Vagina (tissue), 2 donors: Measurements from ENCODE around the gene MKRN2OS. TPM values are rescaled to one million over a fixed set of nuclear protein-coding genes. Genes with fewer than 3 reads are reported as not detected.

Source experiments
- DNase-seq, 2 donors: peaks; one replicate each; pipeline ENCODE4 v3.0.0-alpha.2; 2017; ENCODE audit errors: extremely low spot score in 2 of 2
- H3K27ac ChIP-seq: fragments of 200-600 bp; sonication (generic); one replicate; pipeline ENCODE4 v1.5.1; 2019
- H3K27me3 ChIP-seq: fragments of 200-600 bp; sonication (generic); one replicate; pipeline ENCODE4 v1.5.1; 2019
- H3K36me3 ChIP-seq, 2 donors: fragments of 200-600 bp; sonication (generic); one replicate each; pipeline ENCODE4 v1.5.1; 2017 to 2019
- H3K4me1 ChIP-seq: fragments of 200-600 bp; sonication (generic); one replicate; pipeline ENCODE4 v1.5.1; 2019
- H3K4me3 ChIP-seq, 2 donors: fragments of 200-600 bp; sonication (generic); 1 replicate in 1 of 2; 2 replicates in 1 of 2; pipeline ENCODE4 v1.5.1; 2016 to 2019
- H3K9me3 ChIP-seq: fragments of 200-600 bp; sonication (generic); one replicate; pipeline ENCODE4 v1.5.1; 2019
- POLR2A ChIP-seq, 2 donors: fragments of 450-650 bp; IDR thresholded peaks; one replicate each; pipeline ENCODE4 v1.6.1; 2017; ENCODE audit warnings: antibody characterized with exemption in 2 of 2, mild to moderate bottlenecking in 2 of 2, moderate library complexity in 2 of 2
- POLR2AphosphoS5 ChIP-seq, 2 donors: sonication (generic); formaldehyde crosslinking; IDR thresholded peaks; one replicate each; pipeline ENCODE4 v1.9.0; 2017; ENCODE audit warnings: antibody characterized with exemption in 2 of 2, mild to moderate bottlenecking in 2 of 2, low read depth in 1 of 2; ENCODE audit not compliant: insufficient read depth in 1 of 2
- intact Hi-C: fragments of 100-400 bp; cut with DNase I; formaldehyde crosslinking; loops from one replicate; pipeline ENCODE4 v1.15.1; 2023
- total RNA-seq: library from RNA; depleted of rRNA; stranded (reverse); fragments of >200 nt; gene quantifications from one replicate; pipeline ENCODE4 v1.2.3, GENCODE V29; 2016
- TF ChIP-seq, protein P1 (sequence below), 3 experiments: fragments of 450-650 bp in 2 of 3; fragments of 200-600 bp in 1 of 3; sonication (generic) in 1 of 3; IDR thresholded peaks; one replicate each; pipeline ENCODE4 v1.5.1; 2017 to 2019; ENCODE audit warnings: antibody characterized with exemption in 3 of 3, mild to moderate bottlenecking in 2 of 3, moderate library complexity in 2 of 3

MKRN2OS gene
- total RNA-seq, 1 donor from 2014 or later: not detected

DNA sequence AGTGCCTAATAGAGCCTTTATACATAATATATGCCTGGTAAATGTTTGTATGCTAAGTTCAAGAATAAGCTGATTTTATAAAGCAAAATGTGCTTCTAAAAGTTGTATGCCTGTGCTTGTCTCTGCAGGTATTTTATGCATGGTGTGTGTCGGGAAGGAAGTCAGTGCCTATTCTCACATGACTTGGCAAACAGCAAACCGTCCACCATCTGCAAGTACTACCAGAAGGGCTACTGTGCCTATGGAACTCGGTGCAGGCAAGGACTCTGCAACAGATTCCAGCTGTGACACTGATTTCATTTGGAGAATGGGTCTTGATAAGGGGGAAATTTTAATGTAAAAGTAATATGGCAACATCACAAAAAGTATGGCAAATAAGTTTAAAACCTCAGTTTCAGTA, 23.4 kb upstream of the MKRN2OS start:
- DNase-seq: no peak
- TF ChIP-seq POLR2AphosphoS5 (IDR thresholded peaks at IDR 0.05; ENCODE audit: insufficient read depth in 1 of 2, low read depth in 1 of 2) (no peak), POLR2A (IDR thresholded peaks at IDR 0.05) (no peak)
- TF ChIP-seq, protein P1, sequence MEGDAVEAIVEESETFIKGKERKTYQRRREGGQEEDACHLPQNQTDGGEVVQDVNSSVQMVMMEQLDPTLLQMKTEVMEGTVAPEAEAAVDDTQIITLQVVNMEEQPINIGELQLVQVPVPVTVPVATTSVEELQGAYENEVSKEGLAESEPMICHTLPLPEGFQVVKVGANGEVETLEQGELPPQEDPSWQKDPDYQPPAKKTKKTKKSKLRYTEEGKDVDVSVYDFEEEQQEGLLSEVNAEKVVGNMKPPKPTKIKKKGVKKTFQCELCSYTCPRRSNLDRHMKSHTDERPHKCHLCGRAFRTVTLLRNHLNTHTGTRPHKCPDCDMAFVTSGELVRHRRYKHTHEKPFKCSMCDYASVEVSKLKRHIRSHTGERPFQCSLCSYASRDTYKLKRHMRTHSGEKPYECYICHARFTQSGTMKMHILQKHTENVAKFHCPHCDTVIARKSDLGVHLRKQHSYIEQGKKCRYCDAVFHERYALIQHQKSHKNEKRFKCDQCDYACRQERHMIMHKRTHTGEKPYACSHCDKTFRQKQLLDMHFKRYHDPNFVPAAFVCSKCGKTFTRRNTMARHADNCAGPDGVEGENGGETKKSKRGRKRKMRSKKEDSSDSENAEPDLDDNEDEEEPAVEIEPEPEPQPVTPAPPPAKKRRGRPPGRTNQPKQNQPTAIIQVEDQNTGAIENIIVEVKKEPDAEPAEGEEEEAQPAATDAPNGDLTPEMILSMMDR (IDR thresholded peaks at IDR 0.05): no peak
- Histone ChIP-seq H3K27ac (no peak overlapping the region), H3K9me3 (peaks cover 8% of the 10 kb centered on the region), H3K4me3 (no peak overlapping the region), H3K4me1 (peaks cover 15% of the 10 kb centered on the region), H3K27me3 (no peaks in the 10 kb centered on the region), H3K36me3 (peaks cover 8 to 42% of the 10 kb centered on the region in 2 donors)
- intact Hi-C loops: no loop called here

DNA sequence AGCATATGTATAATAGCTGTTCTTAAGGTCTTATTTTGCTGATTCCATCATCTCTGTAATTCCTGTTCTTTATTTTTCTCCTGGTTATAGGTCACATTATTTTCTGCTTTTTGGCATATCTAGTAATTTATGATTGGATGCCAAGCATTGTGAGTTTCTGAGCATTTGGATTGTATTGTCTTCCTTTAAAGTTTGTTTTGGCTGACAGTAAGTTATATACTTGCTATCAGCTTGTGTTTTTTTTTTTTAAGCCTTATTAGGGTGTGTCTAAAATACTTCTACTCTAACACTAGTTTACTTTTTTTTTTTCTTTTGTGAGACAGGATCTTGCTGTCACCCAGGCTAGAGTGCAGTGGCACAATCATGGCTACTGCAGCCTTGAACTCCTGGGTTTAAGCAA, 21.7 kb upstream of the MKRN2OS start:
- Histone ChIP-seq H3K36me3 (peaks cover 2 to 24% of the 10 kb centered on the region in 2 donors), H3K4me1 (peaks cover 30% of the 10 kb centered on the region), H3K27ac (no peak overlapping the region), H3K4me3 (no peak overlapping the region), H3K27me3 (no peaks in the 10 kb centered on the region), H3K9me3 (peaks cover 8% of the 10 kb centered on the region)
- TF ChIP-seq POLR2AphosphoS5 (IDR thresholded peaks at IDR 0.05; ENCODE audit: insufficient read depth in 1 of 2, low read depth in 1 of 2) (no peak), POLR2A (IDR thresholded peaks at IDR 0.05) (no peak)
- TF ChIP-seq, protein P1 (IDR thresholded peaks at IDR 0.05): no peak
- intact Hi-C loops: no loop called here
- no peak for DNase-seq

DNA sequence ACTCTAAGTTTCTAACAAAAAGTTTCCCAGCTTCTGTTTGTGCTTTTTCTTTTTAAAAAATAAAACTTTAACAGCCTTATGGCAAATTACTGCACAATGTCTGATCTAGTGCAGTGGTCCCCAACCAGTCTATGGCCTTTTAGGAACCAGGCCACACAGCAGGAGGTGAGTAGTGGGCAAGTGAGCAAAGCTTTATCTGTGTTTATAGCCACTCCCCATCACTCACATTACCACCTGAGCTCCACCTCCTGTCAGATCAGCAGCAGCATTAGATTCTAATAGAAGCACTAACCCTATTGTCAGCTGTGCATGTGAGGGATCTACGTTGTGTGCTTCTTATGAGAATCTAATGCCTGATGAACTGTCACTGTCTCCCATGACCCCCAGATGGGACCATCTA, 17.2 kb upstream of the MKRN2OS start:
- peaks cover 58% of the 10 kb centered on the region for H3K4me1 ChIP-seq

DNA sequence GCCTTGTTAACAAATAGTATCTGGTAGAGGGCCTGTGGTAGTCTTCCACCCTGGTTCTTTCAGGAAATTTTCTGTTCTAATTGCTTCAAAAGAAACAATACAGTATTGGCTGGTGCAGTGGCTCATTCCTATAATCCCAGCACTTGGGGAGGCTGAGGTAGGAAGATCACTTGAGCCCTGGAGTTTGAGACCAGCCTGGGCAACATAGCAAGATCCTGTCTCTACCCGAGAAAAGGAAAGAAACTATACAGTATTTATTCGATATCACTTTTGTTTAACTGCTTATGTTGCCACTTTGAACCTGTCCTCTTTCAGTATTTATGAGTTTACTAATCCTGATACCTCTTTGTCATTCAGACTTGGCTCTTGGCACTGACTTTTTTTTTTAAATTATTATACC, 16.1 kb upstream of the MKRN2OS start:
- no peak overlapping the region for H3K27ac ChIP-seq
- DNase-seq: no peak
- H3K9me3 ChIP-seq: peaks cover 8% of the 10 kb centered on the region
- H3K36me3 ChIP-seq: no peaks in the 10 kb centered on the region
- peaks cover 61% of the 10 kb centered on the region for H3K4me1 ChIP-seq
- H3K4me3 ChIP-seq: no peak overlapping the region
- H3K27me3 ChIP-seq: no peaks in the 10 kb centered on the region
- intact Hi-C loops: no loop called here
- TF ChIP-seq, protein P1 (IDR thresholded peaks at IDR 0.05): no peak
- TF ChIP-seq POLR2A (IDR thresholded peaks at IDR 0.05) (no peak), POLR2AphosphoS5 (IDR thresholded peaks at IDR 0.05; ENCODE audit: insufficient read depth in 1 of 2, low read depth in 1 of 2) (no peak)

More for the DNA sequence above, 17.2 kb upstream of the MKRN2OS start:
- DNase-seq: no peak
- intact Hi-C loops: no loop called here
- no peak overlapping the region for H3K4me3 ChIP-seq
- no peak overlapping the region for H3K27ac ChIP-seq
- no peaks in the 10 kb centered on the region for H3K36me3 ChIP-seq
- TF ChIP-seq POLR2AphosphoS5 (IDR thresholded peaks at IDR 0.05; ENCODE audit: insufficient read depth in 1 of 2, low read depth in 1 of 2) (no peak), POLR2A (IDR thresholded peaks at IDR 0.05) (no peak)
- TF ChIP-seq, protein P1 (IDR thresholded peaks at IDR 0.05): no peak
- peaks cover 8% of the 10 kb centered on the region for H3K9me3 ChIP-seq
- no peaks in the 10 kb centered on the region for H3K27me3 ChIP-seq

DNA sequence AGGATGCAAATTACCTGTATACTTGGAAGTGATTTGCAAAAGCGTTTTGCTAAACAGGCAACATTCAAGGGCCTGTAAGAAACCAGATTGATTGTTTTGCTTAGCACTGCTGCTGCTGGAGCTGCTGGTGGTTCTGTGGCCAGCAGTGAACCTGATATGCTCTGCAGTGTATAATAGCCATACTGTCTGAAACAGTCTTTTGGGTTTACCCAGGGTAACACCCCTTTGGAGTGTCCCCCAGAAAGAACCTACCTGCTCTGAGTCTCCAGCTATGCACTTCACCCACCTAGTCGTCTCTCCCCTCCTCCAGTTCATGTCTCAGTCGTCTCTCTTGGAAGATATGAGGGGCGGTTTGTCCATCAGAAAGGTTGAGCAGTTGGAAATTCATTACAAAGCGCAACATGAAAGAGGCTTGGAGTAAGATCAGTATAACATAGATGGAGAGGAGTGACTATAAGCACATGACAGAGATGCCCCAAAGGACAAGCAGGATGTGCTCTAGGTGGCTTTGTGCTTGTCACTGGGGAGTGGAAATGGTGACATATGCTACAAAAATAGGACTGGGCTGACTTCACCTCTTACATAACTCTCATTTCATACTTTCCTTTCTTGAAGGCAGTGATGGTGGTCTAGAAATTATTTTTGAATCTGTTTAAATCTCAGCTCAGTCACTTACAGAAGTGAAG, 15.3 kb upstream of the MKRN2OS start:
- no peak overlapping the region for H3K27ac ChIP-seq
- H3K36me3 ChIP-seq: no peaks in the 10 kb centered on the region
- H3K9me3 ChIP-seq: peaks cover under 1% of the 10 kb centered on the region
- intact Hi-C loops: no loop called here
- H3K4me3 ChIP-seq: no peak overlapping the region
- no peak for DNase-seq
- H3K27me3 ChIP-seq: no peaks in the 10 kb centered on the region
- peaks cover 68% of the 10 kb centered on the region for H3K4me1 ChIP-seq
- no peak for TF ChIP-seq POLR2AphosphoS5 (IDR thresholded peaks at IDR 0.05; ENCODE audit: insufficient read depth in 1 of 2, low read depth in 1 of 2)
- TF ChIP-seq, protein P1 (IDR thresholded peaks at IDR 0.05): no peak
- no peak for TF ChIP-seq POLR2A (IDR thresholded peaks at IDR 0.05)
